HG03108 (cell line): ENCODE results near the gene MASP2.
"Not testable (repeated sequence)": the region's sequence is repeated elsewhere in the genome, so short reads cannot be mapped to it uniquely, and the experiment has no call there.

ENCODE experiments used
- ATAC-seq: cut with Tn5 transposase; IDR thresholded peaks from one replicate; pipeline ENCODE4 v1.9.1; 2021; ENCODE audit warnings: moderate library complexity; ENCODE audit not compliant: unreplicated experiment

MASP2 gene

GRCh38 chr1:11039351-11040104, 7.5 kb downstream of the MASP2 start:
- ATAC-seq: no peak

GRCh38 chr1:11037740-11038182, 9.3 kb downstream of the MASP2 start:
- no peak for ATAC-seq

- not testable (repeated sequence) for ATAC-seq
These were observed 9.9 kb downstream of the MASP2 start for GRCh38 chr1:11037019-11037739.

GRCh38 chr1:11031624-11032262, 15.3 kb downstream of the MASP2 start:
- ATAC-seq: no peak

GRCh38 chr1:11030865-11031264, 16.2 kb downstream of the MASP2 start:
- ATAC-seq: no peak

- no peak for ATAC-seq
These were observed 19.0 kb downstream of the MASP2 start for GRCh38 chr1:11028018-11028417.

- no peak for ATAC-seq
These were observed 19.7 kb downstream of the MASP2 start for GRCh38 chr1:11027316-11027715.

GRCh38 chr1:11026903-11027302, 20.1 kb downstream of the MASP2 start:
- ATAC-seq: no peak

GRCh38 chr1:11026052-11026451, 21.0 kb downstream of the MASP2 start:
- ATAC-seq: no peak

- no peak for ATAC-seq
These were observed 21.4 kb downstream of the MASP2 start for GRCh38 chr1:11025618-11026017.

GRCh38 chr1:11024874-11025203, 22.2 kb downstream of the MASP2 start:
- no peak for ATAC-seq

GRCh38 chr1:11024154-11024873, 22.7 kb downstream of the MASP2 start:
- no peak for ATAC-seq

- ATAC-seq: no peak
These were observed 23.8 kb downstream of the MASP2 start for GRCh38 chr1:11023201-11023600.

GRCh38 chr1:11019971-11020370, 27.1 kb downstream of the MASP2 start:
- ATAC-seq: no peak

GRCh38 chr1:11019358-11019757, 27.7 kb downstream of the MASP2 start:
- not testable (repeated sequence) for ATAC-seq

GRCh38 chr1:11013160-11013531, 33.9 kb downstream of the MASP2 start:
- ATAC-seq: no peak

- ATAC-seq: peak; percentile 86
These were observed 34.5 kb downstream of the MASP2 start, which contains the start of gene TARDBP for GRCh38 chr1:11012260-11013159. TARDBP (plus strand) TSS chr1:11012654; CDS start chr1:11013728, 1,074 bp downstream.

GRCh38 chr1:11000526-11000925, 46.5 kb downstream of the MASP2 start:
- no peak for ATAC-seq

- ATAC-seq: no peak
These were observed 50.9 kb downstream of the MASP2 start for GRCh38 chr1:10996100-10996499.

GRCh38 chr1:10992864-10993263, 54.2 kb downstream of the MASP2 start:
- ATAC-seq: no peak
